ENCODE measurements around the gene CSMD2. TPM values are rescaled to one million over a fixed set of nuclear protein-coding genes. Genes with fewer than 3 reads are reported as not detected.

Gene CSMD2
- total RNA-seq, 2 donors from 2014 or later = 2.8 to 3.0 TPM

DNA sequence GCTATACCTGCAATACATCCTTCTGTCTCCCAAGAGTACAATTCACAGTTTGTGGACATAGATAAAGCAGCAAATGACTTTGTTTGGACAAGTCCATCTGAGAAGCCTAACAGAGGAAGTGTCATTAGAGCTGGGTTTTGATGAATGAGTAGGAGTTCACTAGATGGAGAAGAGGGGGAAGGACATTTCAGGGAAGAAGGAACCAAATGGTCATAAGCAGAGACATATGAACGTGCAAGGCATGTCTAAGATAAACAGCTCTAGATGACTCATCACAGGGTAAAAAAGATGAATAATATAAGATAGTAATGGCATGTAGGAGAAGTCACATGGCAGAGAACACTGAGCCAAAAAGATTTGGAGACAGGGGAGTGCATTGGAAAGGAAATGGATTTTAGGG lies 246.7 kb downstream of the CSMD2 start:
- H3K27ac ChIP-seq = no peak overlapping the region
- TF ChIP-seq, protein P1, sequence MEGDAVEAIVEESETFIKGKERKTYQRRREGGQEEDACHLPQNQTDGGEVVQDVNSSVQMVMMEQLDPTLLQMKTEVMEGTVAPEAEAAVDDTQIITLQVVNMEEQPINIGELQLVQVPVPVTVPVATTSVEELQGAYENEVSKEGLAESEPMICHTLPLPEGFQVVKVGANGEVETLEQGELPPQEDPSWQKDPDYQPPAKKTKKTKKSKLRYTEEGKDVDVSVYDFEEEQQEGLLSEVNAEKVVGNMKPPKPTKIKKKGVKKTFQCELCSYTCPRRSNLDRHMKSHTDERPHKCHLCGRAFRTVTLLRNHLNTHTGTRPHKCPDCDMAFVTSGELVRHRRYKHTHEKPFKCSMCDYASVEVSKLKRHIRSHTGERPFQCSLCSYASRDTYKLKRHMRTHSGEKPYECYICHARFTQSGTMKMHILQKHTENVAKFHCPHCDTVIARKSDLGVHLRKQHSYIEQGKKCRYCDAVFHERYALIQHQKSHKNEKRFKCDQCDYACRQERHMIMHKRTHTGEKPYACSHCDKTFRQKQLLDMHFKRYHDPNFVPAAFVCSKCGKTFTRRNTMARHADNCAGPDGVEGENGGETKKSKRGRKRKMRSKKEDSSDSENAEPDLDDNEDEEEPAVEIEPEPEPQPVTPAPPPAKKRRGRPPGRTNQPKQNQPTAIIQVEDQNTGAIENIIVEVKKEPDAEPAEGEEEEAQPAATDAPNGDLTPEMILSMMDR (IDR thresholded peaks at IDR 0.05) = no peak
- ATAC-seq (ENCODE audit: insufficient number of reproducible peaks, low FRiP score, low read depth) = no peak

DNA sequence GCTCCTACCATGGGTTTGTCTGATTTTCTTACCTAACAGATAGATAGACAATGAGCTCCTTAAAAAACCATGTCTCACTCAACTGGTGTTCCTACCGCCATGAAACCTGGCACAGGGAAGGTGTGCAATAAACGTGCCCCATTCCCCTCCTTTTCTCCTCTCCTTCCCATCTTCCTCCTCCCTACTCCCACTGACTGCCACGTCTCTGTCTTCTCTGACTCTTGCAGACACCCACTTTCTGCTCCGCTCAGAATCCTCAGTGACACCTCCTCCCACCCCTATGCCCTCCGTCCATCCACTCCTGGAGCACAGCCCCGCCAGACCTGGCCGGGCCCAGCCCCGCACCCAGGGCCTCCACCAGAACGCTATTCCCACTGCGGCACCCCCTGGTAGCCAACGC lies 248.2 kb downstream of the CSMD2 start:
- no peak for ATAC-seq (ENCODE audit: insufficient number of reproducible peaks, low FRiP score, low read depth)
- no peaks in the 10 kb centered on the region for H3K27me3 ChIP-seq (replicated peaks; ENCODE audit: insufficient read depth)
- TF ChIP-seq, protein P1 (IDR thresholded peaks at IDR 0.05) = no peak

More for the DNA sequence above, 246.7 kb downstream of the CSMD2 start:
- no peaks in the 10 kb centered on the region for H3K9me3 ChIP-seq
- H3K36me3 ChIP-seq = no peaks in the 10 kb centered on the region
- H3K4me1 ChIP-seq (ENCODE audit: control insufficient read depth in 1 of 2, low read depth in 2 of 2) = no peaks in the 10 kb centered on the region
- H3K27me3 ChIP-seq (replicated peaks; ENCODE audit: insufficient read depth) = no peaks in the 10 kb centered on the region
- no peak overlapping the region for H3K4me3 ChIP-seq
- no peak for DNase-seq (ENCODE audit: low spot score)

DNA sequence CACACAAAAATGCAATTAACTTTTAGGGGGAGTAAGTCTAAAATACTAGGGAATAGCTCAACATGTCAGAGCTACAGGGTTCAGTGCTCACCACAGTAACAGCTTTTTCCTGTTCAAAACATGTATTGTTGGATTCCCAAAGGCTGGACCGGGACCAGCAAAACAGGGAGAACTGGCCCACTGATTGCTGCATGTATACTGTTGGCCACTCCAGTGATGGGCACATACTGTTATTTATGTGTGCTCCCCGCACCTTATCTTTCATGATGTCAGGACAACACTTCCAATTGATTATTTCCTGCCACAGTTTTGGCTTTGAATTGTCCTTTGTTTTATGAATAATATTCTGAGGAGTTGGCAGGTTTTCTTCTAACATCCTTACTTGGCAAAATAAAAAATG lies 250.5 kb downstream of the CSMD2 start:
- Histone ChIP-seq H3K27ac (no peak overlapping the region), H3K4me1 (ENCODE audit: control insufficient read depth in 1 of 2, low read depth in 2 of 2) (no peaks in the 10 kb centered on the region), H3K36me3 (no peaks in the 10 kb centered on the region), H3K4me3 (no peak overlapping the region), H3K9me3 (no peaks in the 10 kb centered on the region), H3K27me3 (replicated peaks; ENCODE audit: insufficient read depth) (no peaks in the 10 kb centered on the region)
- TF ChIP-seq, protein P1 (IDR thresholded peaks at IDR 0.05) = no peak
- no peak for DNase-seq (ENCODE audit: low spot score)
- ATAC-seq (ENCODE audit: insufficient number of reproducible peaks, low FRiP score, low read depth) = no peak

More for the DNA sequence above, 248.2 kb downstream of the CSMD2 start:
- H3K27ac ChIP-seq = no peak overlapping the region
- H3K4me3 ChIP-seq = no peak overlapping the region
- no peaks in the 10 kb centered on the region for H3K36me3 ChIP-seq
- no peaks in the 10 kb centered on the region for H3K4me1 ChIP-seq (ENCODE audit: control insufficient read depth in 1 of 2, low read depth in 2 of 2)
- no peak for DNase-seq (ENCODE audit: low spot score)
- H3K9me3 ChIP-seq = no peaks in the 10 kb centered on the region

DNA sequence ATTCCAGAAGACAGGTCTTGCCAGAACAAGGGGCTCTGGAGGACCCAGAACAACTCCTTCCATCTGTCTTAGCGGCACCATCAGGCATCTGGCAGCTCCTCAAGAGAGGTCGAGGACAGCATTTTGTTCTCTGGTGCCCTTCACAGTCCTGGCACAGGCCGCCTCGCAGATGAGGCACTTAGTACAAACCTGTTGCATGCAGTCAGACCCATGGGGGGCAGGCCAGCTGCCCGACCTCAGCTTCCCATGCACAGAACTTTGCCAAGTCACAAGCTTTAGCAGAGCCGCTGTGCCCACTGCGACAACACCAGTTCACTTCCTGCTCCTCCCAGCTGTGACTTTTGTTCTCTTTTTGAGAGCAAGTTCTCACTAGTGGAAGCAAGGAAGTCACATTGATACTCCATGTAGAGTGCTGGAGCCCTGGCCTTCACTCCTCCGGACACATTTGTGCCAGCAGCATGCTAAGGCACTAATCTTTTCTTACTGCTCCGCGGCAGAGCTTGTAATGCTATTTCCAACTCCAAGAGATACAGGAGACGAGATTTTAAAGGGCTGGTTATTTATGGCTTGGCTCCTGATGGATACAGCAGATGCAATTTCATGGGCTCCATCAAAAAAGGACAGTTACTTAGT lies 256.6 kb downstream of the CSMD2 start:
- Histone ChIP-seq H3K4me3 (no peak overlapping the region), H3K4me1 (ENCODE audit: control insufficient read depth in 1 of 2, low read depth in 2 of 2) (peaks cover 0 to 8% of the 10 kb centered on the region in 2 donors), H3K27ac (no peak overlapping the region), H3K36me3 (no peaks in the 10 kb centered on the region), H3K9me3 (no peaks in the 10 kb centered on the region), H3K27me3 (replicated peaks; ENCODE audit: insufficient read depth) (no peaks in the 10 kb centered on the region)
- DNase-seq (ENCODE audit: low spot score) (no peak), ATAC-seq (ENCODE audit: insufficient number of reproducible peaks, low FRiP score, low read depth) (no peak)
- TF ChIP-seq, protein P1 (IDR thresholded peaks at IDR 0.05) = no peak

DNA sequence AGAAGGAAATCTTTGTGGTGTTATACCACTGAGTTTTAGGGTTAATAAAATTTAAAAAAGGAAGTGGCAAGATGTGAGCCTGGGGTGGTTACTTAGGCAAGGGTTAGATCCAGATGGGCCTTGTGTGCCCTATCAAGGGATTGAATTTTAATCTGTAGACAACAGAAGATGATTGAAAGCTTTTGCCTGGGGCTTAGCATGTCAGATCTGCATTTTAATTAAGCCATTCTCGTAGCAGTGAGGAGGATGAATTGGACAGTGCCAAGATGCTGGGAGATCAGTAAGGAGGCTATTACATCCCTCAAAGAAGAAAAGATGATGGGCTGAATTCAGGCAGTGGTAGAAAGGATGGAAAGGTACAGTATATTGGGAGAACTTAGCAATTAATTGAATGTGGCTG lies 258.9 kb downstream of the CSMD2 start:
- no peaks in the 10 kb centered on the region for H3K27me3 ChIP-seq (replicated peaks; ENCODE audit: insufficient read depth)
- ATAC-seq (ENCODE audit: insufficient number of reproducible peaks, low FRiP score, low read depth) = no peak
- H3K4me3 ChIP-seq = no peak overlapping the region
- H3K4me1 ChIP-seq (ENCODE audit: control insufficient read depth in 1 of 2, low read depth in 2 of 2) = peaks cover 6 to 29% of the 10 kb centered on the region in 2 donors
- no peaks in the 10 kb centered on the region for H3K36me3 ChIP-seq
- TF ChIP-seq, protein P1 (IDR thresholded peaks at IDR 0.05) = no peak
- DNase-seq (ENCODE audit: low spot score) = no peak
- no peaks in the 10 kb centered on the region for H3K9me3 ChIP-seq
- H3K27ac ChIP-seq = no peak overlapping the region

Data from thoracic aorta (tissue), 2 donors.